Astrocyte of the cerebellum (primary cell): Measurements from ENCODE around the gene SYT8.

Experiments
- DNase-seq: peaks from one replicate; pipeline ENCODE4 v3.0.0-alpha.2; 2011; ENCODE audit warnings: low read depth
- H3K4me3 ChIP-seq: 2 replicates; pipeline ENCODE4 v1.5.1; 2011; ENCODE audit warnings: mild to moderate bottlenecking, low read depth, low read length, moderate library complexity
- in situ Hi-C: cut with HindIII; loops from 2 replicates; pipeline ENCODE4 v1.10.0; 2017; ENCODE audit warnings: low sequenced_read_pairs
- TF ChIP-seq, protein P1 (sequence below): IDR thresholded peaks from 2 replicates; pipeline ENCODE4 v1.5.1; 2012; ENCODE audit warnings: low read length, low read depth, moderate library complexity, mild to moderate bottlenecking; ENCODE audit errors: missing control alignments

The SYT8 gene, protein sequence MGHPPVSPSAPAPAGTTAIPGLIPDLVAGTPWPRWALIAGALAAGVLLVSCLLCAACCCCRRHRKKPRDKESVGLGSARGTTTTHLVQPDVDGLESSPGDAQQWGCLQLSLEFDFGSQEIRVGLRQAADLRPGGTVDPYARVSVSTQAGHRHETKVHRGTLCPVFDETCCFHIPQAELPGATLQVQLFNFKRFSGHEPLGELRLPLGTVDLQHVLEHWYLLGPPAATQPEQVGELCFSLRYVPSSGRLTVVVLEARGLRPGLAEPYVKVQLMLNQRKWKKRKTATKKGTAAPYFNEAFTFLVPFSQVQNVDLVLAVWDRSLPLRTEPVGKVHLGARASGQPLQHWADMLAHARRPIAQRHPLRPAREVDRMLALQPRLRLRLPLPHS

GRCh38 chr11:1834779-1835670, at the start of gene SYT8:
TSS of gene SYT8 (plus strand) at chr11:1834990. CDS start at chr11:1835106, 116 bp downstream.
- TF ChIP-seq, protein P1, sequence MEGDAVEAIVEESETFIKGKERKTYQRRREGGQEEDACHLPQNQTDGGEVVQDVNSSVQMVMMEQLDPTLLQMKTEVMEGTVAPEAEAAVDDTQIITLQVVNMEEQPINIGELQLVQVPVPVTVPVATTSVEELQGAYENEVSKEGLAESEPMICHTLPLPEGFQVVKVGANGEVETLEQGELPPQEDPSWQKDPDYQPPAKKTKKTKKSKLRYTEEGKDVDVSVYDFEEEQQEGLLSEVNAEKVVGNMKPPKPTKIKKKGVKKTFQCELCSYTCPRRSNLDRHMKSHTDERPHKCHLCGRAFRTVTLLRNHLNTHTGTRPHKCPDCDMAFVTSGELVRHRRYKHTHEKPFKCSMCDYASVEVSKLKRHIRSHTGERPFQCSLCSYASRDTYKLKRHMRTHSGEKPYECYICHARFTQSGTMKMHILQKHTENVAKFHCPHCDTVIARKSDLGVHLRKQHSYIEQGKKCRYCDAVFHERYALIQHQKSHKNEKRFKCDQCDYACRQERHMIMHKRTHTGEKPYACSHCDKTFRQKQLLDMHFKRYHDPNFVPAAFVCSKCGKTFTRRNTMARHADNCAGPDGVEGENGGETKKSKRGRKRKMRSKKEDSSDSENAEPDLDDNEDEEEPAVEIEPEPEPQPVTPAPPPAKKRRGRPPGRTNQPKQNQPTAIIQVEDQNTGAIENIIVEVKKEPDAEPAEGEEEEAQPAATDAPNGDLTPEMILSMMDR = no peak
- no peak for DNase-seq
- H3K4me3 ChIP-seq = no peak within 1 kb of the TSS
- in situ Hi-C loops = no loop called here

GRCh38 chr11:1785749-1786413, 48.9 kb upstream of the SYT8 start:
- in situ Hi-C loops = no loop called here
- TF ChIP-seq, protein P1 = no peak
- DNase-seq = no peak
- no peak overlapping the region for H3K4me3 ChIP-seq

DNA sequence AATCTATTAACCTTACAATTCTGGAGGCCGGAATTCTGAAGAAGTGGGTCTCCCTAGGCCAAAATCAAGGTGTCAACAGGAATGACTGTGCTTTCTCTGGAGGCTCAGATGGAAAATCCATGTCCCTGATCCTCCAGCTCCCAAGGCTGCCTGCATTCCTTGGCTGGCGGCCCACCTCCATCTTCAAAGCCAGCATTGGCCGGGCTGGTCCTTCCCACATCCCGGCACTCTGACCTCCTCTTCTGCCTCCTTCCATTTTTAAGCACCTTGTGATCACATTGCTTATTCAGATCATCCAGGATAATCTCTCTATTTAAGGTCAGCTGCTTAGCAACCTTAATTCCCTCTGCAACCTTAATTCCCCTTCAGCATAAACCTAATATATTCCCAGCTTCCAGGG, 48.3 kb upstream of the SYT8 start:
- in situ Hi-C loops = no loop called here
- H3K4me3 ChIP-seq = no peak overlapping the region
- TF ChIP-seq, protein P1 = no peak
- no peak for DNase-seq

GRCh38 chr11:1791912-1792311, 42.9 kb upstream of the SYT8 start:
- in situ Hi-C loops = no loop called here
- H3K4me3 ChIP-seq = no peak overlapping the region
- TF ChIP-seq, protein P1 = no peak
- DNase-seq = no peak

GRCh38 chr11:1792461-1792860, 42.3 kb upstream of the SYT8 start:
- TF ChIP-seq, protein P1 = no peak
- in situ Hi-C loops = no loop called here
- no peak overlapping the region for H3K4me3 ChIP-seq
- no peak for DNase-seq

- in situ Hi-C loops = no loop called here
- H3K4me3 ChIP-seq = no peak overlapping the region
Measured at GRCh38 chr11:1793081-1793480, 41.7 kb upstream of the SYT8 start.

More at GRCh38 chr11:1793081-1793480, 41.7 kb upstream of the SYT8 start:
- no peak for DNase-seq
- TF ChIP-seq, protein P1 = no peak
